GM12878 (cell line): ENCODE data around the gene TTC39C.

ENCODE experiments used
- CBX5 ChIP-seq: sonication (generic); IDR thresholded peaks from 2 replicates; pipeline ENCODE4 v1.6.1; 2016; ENCODE audit warnings: low read depth, moderate library complexity, mild to moderate bottlenecking, inconsistent platforms
- POLR2A ChIP-seq: IDR thresholded peaks from 2 replicates; pipeline ENCODE4 v1.6.1; 2011; ENCODE audit warnings: low read depth, mild to moderate bottlenecking, low read length
- SIX5 ChIP-seq: IDR thresholded peaks from 2 replicates; pipeline ENCODE4 v1.6.1; 2011; ENCODE audit warnings: mild to moderate bottlenecking, low read depth, low read length, moderate library complexity; ENCODE audit not compliant: severe bottlenecking

DNA sequence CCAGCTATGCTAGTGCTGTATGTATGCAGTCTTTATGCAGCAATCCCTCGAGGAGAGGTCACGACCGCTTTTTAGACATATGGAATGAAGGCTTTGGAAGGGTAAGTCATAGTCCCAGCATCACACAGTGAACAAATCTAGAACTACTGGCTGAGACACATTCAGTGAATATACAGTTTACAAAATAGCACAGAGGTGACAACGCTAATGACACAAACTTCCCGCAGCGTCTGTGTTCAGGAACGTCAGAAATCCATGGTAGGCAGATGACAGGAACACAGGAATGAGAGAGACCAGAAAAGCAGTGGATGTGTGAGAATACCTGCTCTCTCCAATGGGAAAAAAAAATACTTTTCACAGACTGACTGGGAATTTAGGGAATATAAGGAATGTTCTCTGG lies 153.9 kb downstream of the TTC39C start:
- TF ChIP-seq SIX5 = no peak
- TF ChIP-seq CBX5 = no peak
- no peak for TF ChIP-seq POLR2A
